DOHH2 (cell line): ENCODE measurements around the gene TNRC6B.

Source experiments
- H3F3A ChIP-seq: fragments of 200-600 bp; sonication (generic), shearing (Covaris generic); 2 replicates; pipeline ENCODE4 v1.6.0; 2016; ENCODE audit warnings: antibody characterized with exemption, mild to moderate bottlenecking; ENCODE audit not compliant: control insufficient read depth, insufficient read depth
- H3K27ac ChIP-seq: fragments of 200-600 bp; sonication (generic); 2 replicates; pipeline ENCODE4 v1.5.1; 2014; ENCODE audit warnings: low read depth, mild to moderate bottlenecking, low read length, moderate library complexity
- H3K27me3 ChIP-seq: fragments of 200-600 bp; sonication (generic); 2 replicates; pipeline ENCODE4 v1.6.1; 2014; ENCODE audit warnings: mild to moderate bottlenecking, low read length, mixed read lengths; ENCODE audit not compliant: control insufficient read depth
- H3K36me3 ChIP-seq: fragments of 200-600 bp; sonication (generic); 2 replicates; pipeline ENCODE4 v1.6.1; 2014; ENCODE audit warnings: mild to moderate bottlenecking, low read length, moderate library complexity, mixed read lengths; ENCODE audit not compliant: control insufficient read depth
- H3K4me1 ChIP-seq: fragments of 200-600 bp; sonication (generic); 2 replicates; pipeline ENCODE4 v1.6.1; 2014; ENCODE audit warnings: mild to moderate bottlenecking, low read length, mixed read lengths; ENCODE audit not compliant: control insufficient read depth
- H3K4me2 ChIP-seq: fragments of 200-600 bp; sonication (generic); 2 replicates; pipeline ENCODE4 v1.6.0; 2014; ENCODE audit warnings: mild to moderate bottlenecking, low read length, moderate library complexity
- H3K4me3 ChIP-seq: fragments of 200-600 bp; sonication (generic); 2 replicates; pipeline ENCODE4 v1.5.1; 2014; ENCODE audit warnings: mild to moderate bottlenecking, low read length, mixed read lengths
- H3K79me2 ChIP-seq: fragments of 200-600 bp; sonication (generic); 2 replicates; pipeline ENCODE4 v1.6.1; 2014; ENCODE audit warnings: mild to moderate bottlenecking, low read length, mixed read lengths; ENCODE audit not compliant: control insufficient read depth
- H3K9me2 ChIP-seq: fragments of 200-600 bp; sonication (generic); replicated peaks from 2 replicates; pipeline ENCODE4 v1.6.1; 2014; ENCODE audit warnings: mild to moderate bottlenecking, low read length, mixed read lengths; ENCODE audit not compliant: control insufficient read depth
- H3K9me3 ChIP-seq: fragments of 200-600 bp; sonication (generic); 2 replicates; pipeline ENCODE4 v1.6.1; 2014; ENCODE audit warnings: antibody characterized with exemption, low read length, mixed read lengths; ENCODE audit not compliant: control insufficient read depth, insufficient read depth
- H4K20me1 ChIP-seq: fragments of 200-600 bp; sonication (generic); 2 replicates; pipeline ENCODE4 v1.6.0; 2014; ENCODE audit warnings: low read depth, mild to moderate bottlenecking, antibody characterized with exemption, low read length, moderate library complexity; ENCODE audit not compliant: control insufficient read depth, insufficient read depth
- CTCF ChIP-seq: fragments of 200-600 bp; sonication (generic); IDR thresholded peaks from one replicate; pipeline ENCODE4 v1.5.1; 2014; ENCODE audit warnings: antibody characterized with exemption, mild to moderate bottlenecking, low read depth, low read length; ENCODE audit not compliant: poor library complexity, severe bottlenecking
- EZH2phosphoT487 ChIP-seq: fragments of 200-600 bp; sonication (generic); IDR thresholded peaks from 2 replicates; pipeline ENCODE4 v1.6.1; 2017; ENCODE audit warnings: borderline replicate concordance, mild to moderate bottlenecking, antibody characterized with exemption, low read length, moderate library complexity, mixed read lengths

The TNRC6B gene

GRCh38 chr22:40180403-40180802 lies 2.7 kb downstream of the TNRC6B start:
- Histone ChIP-seq H3K27ac (no peak overlapping the region), H3K9me3 (no peaks in the 10 kb centered on the region), H3K4me3 (peak overlapping the region; percentile 85), H3K79me2 (peaks cover 87% of the 10 kb centered on the region), H3K27me3 (no peaks in the 10 kb centered on the region), H3K4me1 (peaks cover 42% of the 10 kb centered on the region), H3K9me2 (no peaks in the 10 kb centered on the region), H3F3A (peaks cover 8% of the 10 kb centered on the region; the same call in 1 of the 2 replicates), H3K4me2 (peak overlapping the region; percentile 97), H4K20me1 (peaks cover 12% of the 10 kb centered on the region; the same call in 1 of the 2 replicates), H3K36me3 (peaks cover 11% of the 10 kb centered on the region)
- no peak for TF ChIP-seq EZH2phosphoT487
- TF ChIP-seq CTCF: no peak

GRCh38 chr22:40181323-40181722 lies 3.6 kb downstream of the TNRC6B start:
- Histone ChIP-seq H3K79me2 (peaks cover 96% of the 10 kb centered on the region), H3K4me1 (peaks cover 37% of the 10 kb centered on the region), H3K4me2 (no peak overlapping the region), H3K27me3 (no peaks in the 10 kb centered on the region), H3K9me2 (no peaks in the 10 kb centered on the region), H3F3A (peaks cover 8% of the 10 kb centered on the region; the same call in 1 of the 2 replicates), H3K4me3 (no peak overlapping the region), H3K9me3 (no peaks in the 10 kb centered on the region), H3K27ac (no peak overlapping the region), H3K36me3 (peaks cover 11% of the 10 kb centered on the region), H4K20me1 (peaks cover 18% of the 10 kb centered on the region)
- TF ChIP-seq EZH2phosphoT487: no peak
- no peak for TF ChIP-seq CTCF

GRCh38 chr22:40182231-40182835 lies 4.6 kb downstream of the TNRC6B start:
- TF ChIP-seq EZH2phosphoT487 (no peak), CTCF (no peak)
- H3K27me3 ChIP-seq: no peaks in the 10 kb centered on the region
- H3K36me3 ChIP-seq: peaks cover 9% of the 10 kb centered on the region
- H4K20me1 ChIP-seq: peaks cover 18% of the 10 kb centered on the region
- H3K9me2 ChIP-seq: no peaks in the 10 kb centered on the region
- peaks cover 27% of the 10 kb centered on the region for H3K4me1 ChIP-seq
- H3K9me3 ChIP-seq: no peaks in the 10 kb centered on the region
- peaks cover 96% of the 10 kb centered on the region for H3K79me2 ChIP-seq
- no peak overlapping the region for H3K27ac ChIP-seq
- no peak overlapping the region for H3K4me3 ChIP-seq
- peaks cover 6% of the 10 kb centered on the region; the same call in 1 of the 2 replicates for H3F3A ChIP-seq
- H3K4me2 ChIP-seq: no peak overlapping the region
